RKO (cell line): ENCODE data around the gene DNAJB4.
"Not testable (repeated sequence)": the region's sequence is repeated elsewhere in the genome, so short reads cannot be mapped to it uniquely, and the experiment has no call there.

Experiments
- DNase-seq: peaks from one replicate; pipeline ENCODE4 v3.0.0-alpha.2; 2016; ENCODE audit warnings: low spot score

DNAJB4 gene

GRCh38 chr1:77990629-77991204, 14.0 kb upstream of the DNAJB4 start:
- no peak for DNase-seq

GRCh38 chr1:77991638-77992037, 13.1 kb upstream of the DNAJB4 start:
- no peak for DNase-seq

- DNase-seq, result no peak
Observed at GRCh38 chr1:77994117-77994705, 10.5 kb upstream of the DNAJB4 start.

GRCh38 chr1:77996734-77997133, 8.0 kb upstream of the DNAJB4 start:
- no peak for DNase-seq

GRCh38 chr1:78000536-78000935, 4.2 kb upstream of the DNAJB4 start:
- not testable (repeated sequence) for DNase-seq

GRCh38 chr1:78003070-78003746, 1.5 kb upstream of the DNAJB4 start:
- DNase-seq, result peak; percentile 31

GRCh38 chr1:78003882-78004718, 639 bp upstream of the DNAJB4 start:
- peak; percentile 92 for DNase-seq

GRCh38 chr1:78005448-78005722, 646 bp downstream of the DNAJB4 start:
- DNase-seq, result no peak

- peak; percentile 88 for DNase-seq
Observed at GRCh38 chr1:78005755-78006154, 1.0 kb downstream of the DNAJB4 start.

GRCh38 chr1:78006521-78006920, 1.8 kb downstream of the DNAJB4 start:
- DNase-seq, result no peak

GRCh38 chr1:78007677-78008341, 3.1 kb downstream of the DNAJB4 start:
- DNase-seq, result no peak

GRCh38 chr1:78009276-78009675, 4.5 kb downstream of the DNAJB4 start:
- DNase-seq, result no peak

GRCh38 chr1:78009836-78010235, 5.1 kb downstream of the DNAJB4 start:
- DNase-seq, result no peak

GRCh38 chr1:78011050-78011449, 6.3 kb downstream of the DNAJB4 start:
- no peak for DNase-seq

GRCh38 chr1:78015148-78015547, 10.4 kb downstream of the DNAJB4 start:
- no peak for DNase-seq

GRCh38 chr1:78019024-78019423, 14.3 kb downstream of the DNAJB4 start:
- DNase-seq, result no peak

- not testable (repeated sequence) for DNase-seq
Observed at GRCh38 chr1:78021134-78021533, 16.4 kb downstream of the DNAJB4 start.

- DNase-seq, result no peak
Observed at GRCh38 chr1:78029793-78030192, 25.1 kb downstream of the DNAJB4 start.

- DNase-seq, result no peak
Observed at GRCh38 chr1:78032996-78033796, 28.5 kb downstream of the DNAJB4 start.

- no peak for DNase-seq
Observed at GRCh38 chr1:78033797-78034172, 29.0 kb downstream of the DNAJB4 start.

GRCh38 chr1:78035121-78035520, 30.4 kb downstream of the DNAJB4 start:
- DNase-seq, result no peak

- DNase-seq, result no peak
Observed at GRCh38 chr1:78036450-78036849, 31.7 kb downstream of the DNAJB4 start.
